ENCODE data around the gene NCOA1.

The NCOA1 gene

DNA sequence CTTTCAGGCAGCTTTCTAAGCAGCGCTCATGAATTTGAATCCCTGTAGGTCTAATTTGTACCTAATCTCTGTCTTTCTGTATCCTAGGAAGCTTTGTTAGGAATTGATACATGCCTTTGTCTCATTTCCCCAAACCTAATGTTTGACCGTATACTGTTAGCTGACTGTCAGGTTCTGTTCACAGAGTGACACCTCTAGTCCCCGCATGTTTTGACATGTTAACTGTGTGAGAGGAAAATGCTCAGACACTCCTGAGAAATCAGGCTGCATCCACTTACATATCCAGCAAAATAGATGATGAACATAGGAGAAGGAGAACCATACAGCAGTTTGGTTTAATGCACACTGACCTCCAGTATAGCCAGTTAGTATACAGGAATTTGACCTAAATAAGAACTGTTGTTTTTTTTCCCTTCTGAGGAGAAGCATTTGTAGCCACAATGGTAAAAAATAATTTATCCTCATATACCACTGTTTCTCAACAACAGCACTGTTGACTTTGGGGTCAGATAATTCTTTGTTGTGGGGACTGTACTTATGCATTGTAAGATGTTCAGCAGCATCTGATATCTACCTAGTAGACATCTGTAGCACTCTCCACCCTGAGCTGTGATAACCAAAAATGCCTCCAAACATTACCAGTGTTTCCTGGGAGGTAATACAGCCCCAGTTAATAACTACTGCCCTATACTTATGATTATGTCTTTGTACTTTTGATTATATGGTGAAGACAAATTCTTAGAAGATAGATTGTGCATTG lies 130.9 kb downstream of the NCOA1 start:
- Histone ChIP-seq H3K27me3 (ENCODE audit: control insufficient read depth in 1 of 2, insufficient read depth in 2 of 2, low read length in 2 of 2) (no peaks in the 10 kb centered on the region), H3K4me1 (ENCODE audit: insufficient read depth, low read length) (peaks cover 6% of the 10 kb centered on the region)

GRCh38 chr2:24623535-24623934 lies 132.5 kb downstream of the NCOA1 start:
- no peak overlapping the region for H3K27ac ChIP-seq (ENCODE audit: low read depth, low read length)
- no peak overlapping the region for H3K4me3 ChIP-seq (ENCODE audit: low read depth in 1 of 2, low read length in 2 of 2)
- no peak overlapping the region for H3K9ac ChIP-seq (ENCODE audit: low read length)
- H3K9me3 ChIP-seq (ENCODE audit: low read length): no peaks in the 10 kb centered on the region
- no peaks in the 10 kb centered on the region for H3K36me3 ChIP-seq (ENCODE audit: insufficient read depth, low read length)
- no peaks in the 10 kb centered on the region for H3K27me3 ChIP-seq (ENCODE audit: control insufficient read depth in 1 of 2, insufficient read depth in 2 of 2, low read length in 2 of 2)
- peaks cover 3% of the 10 kb centered on the region for H3K4me1 ChIP-seq (ENCODE audit: insufficient read depth, low read length)

More for the DNA sequence above, 130.9 kb downstream of the NCOA1 start:
- H3K36me3 ChIP-seq (ENCODE audit: insufficient read depth, low read length): no peaks in the 10 kb centered on the region
- no peak overlapping the region for H3K9ac ChIP-seq (ENCODE audit: low read length)
- H3K4me3 ChIP-seq (ENCODE audit: low read depth in 1 of 2, low read length in 2 of 2): no peak overlapping the region
- H3K27ac ChIP-seq (ENCODE audit: low read depth, low read length): no peak overlapping the region
- no peaks in the 10 kb centered on the region for H3K9me3 ChIP-seq (ENCODE audit: low read length)

- no peak overlapping the region for H3K27ac ChIP-seq (ENCODE audit: low read depth, low read length)
- H3K4me1 ChIP-seq (ENCODE audit: insufficient read depth, low read length): no peaks in the 10 kb centered on the region
- H3K9me3 ChIP-seq (ENCODE audit: low read length): no peaks in the 10 kb centered on the region
- no peaks in the 10 kb centered on the region for H3K27me3 ChIP-seq (ENCODE audit: control insufficient read depth in 1 of 2, insufficient read depth in 2 of 2, low read length in 2 of 2)
- no peaks in the 10 kb centered on the region for H3K36me3 ChIP-seq (ENCODE audit: insufficient read depth, low read length)
- H3K4me3 ChIP-seq (ENCODE audit: low read depth in 1 of 2, low read length in 2 of 2): no peak overlapping the region
- H3K9ac ChIP-seq (ENCODE audit: low read length): no peak overlapping the region
These were observed 134.7 kb downstream of the NCOA1 start for GRCh38 chr2:24625728-24626127.

DNA sequence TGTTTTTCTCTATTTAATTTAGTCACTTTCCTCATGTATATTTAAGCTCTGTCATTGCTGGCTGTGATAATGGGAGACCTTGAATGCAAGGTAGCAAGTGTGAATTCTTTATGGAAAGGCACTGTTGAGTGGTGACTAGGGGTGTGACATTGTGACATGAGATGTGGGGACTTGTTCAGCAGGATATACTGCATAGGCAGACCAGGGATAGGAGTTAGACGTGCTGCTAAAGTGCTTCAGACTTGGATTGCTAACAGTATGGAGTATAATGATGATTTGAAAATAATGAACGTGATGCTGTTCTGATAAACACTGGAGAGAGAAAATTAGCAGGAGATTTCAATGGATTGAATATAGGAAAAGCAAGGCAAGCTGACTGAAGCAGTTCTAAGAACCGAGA lies 135.1 kb downstream of the NCOA1 start:
- Histone ChIP-seq H3K27me3 (ENCODE audit: control insufficient read depth in 1 of 2, insufficient read depth in 2 of 2, low read length in 2 of 2) (no peaks in the 10 kb centered on the region), H3K4me1 (ENCODE audit: insufficient read depth, low read length) (no peaks in the 10 kb centered on the region)

DNA sequence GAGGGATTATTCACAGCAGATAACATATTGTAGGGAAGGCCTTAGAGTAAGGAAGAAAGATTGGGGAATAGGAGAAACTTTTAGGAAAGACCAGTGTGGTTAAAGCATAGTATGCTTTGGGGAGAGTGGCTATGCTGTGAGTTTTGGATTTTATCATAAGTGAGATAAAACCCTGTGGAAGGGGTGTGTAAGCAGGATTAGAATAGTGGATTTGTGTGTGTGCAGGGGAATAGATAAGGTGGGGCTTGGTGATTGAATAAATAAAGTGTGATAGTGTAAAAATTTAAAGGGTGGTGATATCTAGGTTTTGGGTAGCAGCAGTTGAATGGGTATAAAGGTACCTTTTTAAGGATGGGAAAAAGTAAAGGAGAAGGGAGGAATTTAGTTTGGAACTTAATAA lies 137.7 kb downstream of the NCOA1 start:
- H3K4me3 ChIP-seq (ENCODE audit: low read depth in 1 of 2, low read length in 2 of 2): no peak overlapping the region
- H3K4me1 ChIP-seq (ENCODE audit: insufficient read depth, low read length): no peaks in the 10 kb centered on the region
- no peak overlapping the region for H3K27ac ChIP-seq (ENCODE audit: low read depth, low read length)
- H3K36me3 ChIP-seq (ENCODE audit: insufficient read depth, low read length): no peaks in the 10 kb centered on the region
- no peaks in the 10 kb centered on the region for H3K9me3 ChIP-seq (ENCODE audit: low read length)
- no peaks in the 10 kb centered on the region for H3K27me3 ChIP-seq (ENCODE audit: control insufficient read depth in 1 of 2, insufficient read depth in 2 of 2, low read length in 2 of 2)
- no peak overlapping the region for H3K9ac ChIP-seq (ENCODE audit: low read length)

More for the DNA sequence above, 135.1 kb downstream of the NCOA1 start:
- Histone ChIP-seq H3K36me3 (ENCODE audit: insufficient read depth, low read length) (no peaks in the 10 kb centered on the region), H3K9me3 (ENCODE audit: low read length) (no peaks in the 10 kb centered on the region), H3K9ac (ENCODE audit: low read length) (no peak overlapping the region), H3K4me3 (ENCODE audit: low read depth in 1 of 2, low read length in 2 of 2) (no peak overlapping the region), H3K27ac (ENCODE audit: low read depth, low read length) (no peak overlapping the region)

- Histone ChIP-seq H3K9me3 (ENCODE audit: low read length) (no peaks in the 10 kb centered on the region), H3K4me1 (ENCODE audit: insufficient read depth, low read length) (no peaks in the 10 kb centered on the region)
These were observed 141.1 kb downstream of the NCOA1 start for GRCh38 chr2:24632172-24632571.

GRCh38 chr2:24635181-24635580 lies 144.1 kb downstream of the NCOA1 start:
- H3K36me3 ChIP-seq (ENCODE audit: insufficient read depth, low read length): no peaks in the 10 kb centered on the region
- no peaks in the 10 kb centered on the region for H3K4me1 ChIP-seq (ENCODE audit: insufficient read depth, low read length)
- H3K9ac ChIP-seq (ENCODE audit: low read length): no peak overlapping the region
- no peaks in the 10 kb centered on the region for H3K9me3 ChIP-seq (ENCODE audit: low read length)
- H3K4me3 ChIP-seq (ENCODE audit: low read depth in 1 of 2, low read length in 2 of 2): no peak overlapping the region
- no peak overlapping the region for H3K27ac ChIP-seq (ENCODE audit: low read depth, low read length)
- H3K27me3 ChIP-seq (ENCODE audit: control insufficient read depth in 1 of 2, insufficient read depth in 2 of 2, low read length in 2 of 2): no peaks in the 10 kb centered on the region

More at GRCh38 chr2:24632172-24632571, 141.1 kb downstream of the NCOA1 start:
- H3K27ac ChIP-seq (ENCODE audit: low read depth, low read length): no peak overlapping the region
- H3K4me3 ChIP-seq (ENCODE audit: low read depth in 1 of 2, low read length in 2 of 2): no peak overlapping the region
- no peaks in the 10 kb centered on the region for H3K36me3 ChIP-seq (ENCODE audit: insufficient read depth, low read length)
- no peaks in the 10 kb centered on the region for H3K27me3 ChIP-seq (ENCODE audit: control insufficient read depth in 1 of 2, insufficient read depth in 2 of 2, low read length in 2 of 2)
- no peak overlapping the region for H3K9ac ChIP-seq (ENCODE audit: low read length)

DNA sequence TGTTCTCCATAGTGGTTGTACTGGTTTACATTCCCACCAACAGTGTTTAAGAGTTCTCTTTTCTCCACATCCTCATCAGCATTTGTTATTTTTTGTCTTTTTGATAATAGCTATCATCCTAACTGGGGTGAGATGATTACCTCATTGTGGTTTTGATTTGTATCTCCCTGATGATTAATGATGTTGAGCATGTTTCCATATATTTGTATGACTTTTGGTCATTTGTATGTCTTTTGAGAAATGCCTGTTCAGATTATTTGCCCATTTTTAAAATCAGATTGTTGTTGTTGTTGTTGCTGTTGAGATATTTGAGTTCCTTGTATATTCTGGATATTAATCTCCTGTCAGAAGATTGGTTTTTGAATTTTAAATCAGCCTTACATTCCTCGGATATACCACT lies 147.5 kb downstream of the NCOA1 start:
- Histone ChIP-seq H3K4me3 (ENCODE audit: low read depth in 1 of 2, low read length in 2 of 2) (no peak overlapping the region), H3K27ac (ENCODE audit: low read depth, low read length) (no peak overlapping the region), H3K27me3 (ENCODE audit: control insufficient read depth in 1 of 2, insufficient read depth in 2 of 2, low read length in 2 of 2) (no peaks in the 10 kb centered on the region), H3K4me1 (ENCODE audit: insufficient read depth, low read length) (peaks cover 9% of the 10 kb centered on the region), H3K36me3 (ENCODE audit: insufficient read depth, low read length) (no peaks in the 10 kb centered on the region), H3K9me3 (ENCODE audit: low read length) (no peaks in the 10 kb centered on the region), H3K9ac (ENCODE audit: low read length) (no peak overlapping the region)

DNA sequence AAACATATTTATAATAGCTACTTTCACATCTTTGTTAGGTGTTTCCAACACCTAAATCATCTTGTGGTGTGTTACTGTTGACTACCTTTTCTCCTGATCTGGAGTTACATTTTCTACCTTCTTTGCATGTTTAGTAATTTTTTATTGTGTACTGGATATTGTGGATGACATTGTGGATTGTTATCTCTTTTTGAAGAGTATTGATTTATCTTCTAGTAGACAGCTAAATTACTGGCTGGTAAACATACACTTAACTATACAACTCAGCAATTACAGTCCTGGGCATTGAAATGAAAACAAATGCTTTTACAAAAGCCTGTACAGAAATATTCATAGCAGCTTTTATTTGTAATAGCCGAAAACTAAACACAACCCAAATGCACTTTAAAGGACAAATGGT lies 151.3 kb downstream of the NCOA1 start:
- Histone ChIP-seq H3K9ac (ENCODE audit: low read length) (no peak overlapping the region), H3K27me3 (ENCODE audit: control insufficient read depth in 1 of 2, insufficient read depth in 2 of 2, low read length in 2 of 2) (no peaks in the 10 kb centered on the region), H3K4me3 (ENCODE audit: low read depth in 1 of 2, low read length in 2 of 2) (no peak overlapping the region), H3K27ac (ENCODE audit: low read depth, low read length) (no peak overlapping the region), H3K36me3 (ENCODE audit: insufficient read depth, low read length) (no peaks in the 10 kb centered on the region), H3K4me1 (ENCODE audit: insufficient read depth, low read length) (peaks cover 9% of the 10 kb centered on the region), H3K9me3 (ENCODE audit: low read length) (no peaks in the 10 kb centered on the region)

DNA sequence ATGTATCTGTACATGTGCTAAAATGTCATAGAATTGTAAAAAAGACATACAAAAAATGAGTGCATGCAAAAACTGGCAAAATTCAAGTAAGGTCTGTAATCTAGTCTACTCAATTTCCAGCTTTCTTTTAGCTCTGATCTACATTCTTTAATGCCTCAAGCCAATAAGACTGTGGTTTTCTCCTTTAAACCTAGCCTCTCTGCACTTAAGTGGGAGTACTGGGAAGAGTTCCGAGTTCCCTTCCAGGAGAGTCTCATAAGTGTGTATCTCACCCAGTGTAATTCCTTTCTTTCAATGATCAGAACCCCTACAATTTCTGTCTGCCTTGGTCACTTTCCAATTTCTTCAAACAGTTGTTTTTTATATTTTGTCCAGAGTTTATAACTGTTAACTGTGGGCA lies 152.0 kb downstream of the NCOA1 start:
- H3K9ac ChIP-seq (ENCODE audit: low read length): no peak overlapping the region
- no peaks in the 10 kb centered on the region for H3K27me3 ChIP-seq (ENCODE audit: control insufficient read depth in 1 of 2, insufficient read depth in 2 of 2, low read length in 2 of 2)
- H3K36me3 ChIP-seq (ENCODE audit: insufficient read depth, low read length): no peaks in the 10 kb centered on the region
- H3K4me3 ChIP-seq (ENCODE audit: low read depth in 1 of 2, low read length in 2 of 2): no peak overlapping the region
- H3K27ac ChIP-seq (ENCODE audit: low read depth, low read length): no peak overlapping the region
- H3K4me1 ChIP-seq (ENCODE audit: insufficient read depth, low read length): peaks cover 9% of the 10 kb centered on the region
- H3K9me3 ChIP-seq (ENCODE audit: low read length): no peaks in the 10 kb centered on the region

- Histone ChIP-seq H3K9ac (ENCODE audit: low read length) (no peak overlapping the region), H3K9me3 (ENCODE audit: low read length) (no peaks in the 10 kb centered on the region), H3K27me3 (ENCODE audit: control insufficient read depth in 1 of 2, insufficient read depth in 2 of 2, low read length in 2 of 2) (no peaks in the 10 kb centered on the region), H3K4me3 (ENCODE audit: low read depth in 1 of 2, low read length in 2 of 2) (no peak overlapping the region), H3K27ac (ENCODE audit: low read depth, low read length) (no peak overlapping the region), H3K36me3 (ENCODE audit: insufficient read depth, low read length) (no peaks in the 10 kb centered on the region), H3K4me1 (ENCODE audit: insufficient read depth, low read length) (peaks cover 9% of the 10 kb centered on the region)
These were observed 153.0 kb downstream of the NCOA1 start for GRCh38 chr2:24644032-24644431.

GRCh38 chr2:24650997-24651642 lies 160.1 kb downstream of the NCOA1 start:
- Histone ChIP-seq H3K4me3 (ENCODE audit: low read depth in 1 of 2, low read length in 2 of 2) (no peak overlapping the region), H3K9me3 (ENCODE audit: low read length) (no peaks in the 10 kb centered on the region), H3K27me3 (ENCODE audit: control insufficient read depth in 1 of 2, insufficient read depth in 2 of 2, low read length in 2 of 2) (no peaks in the 10 kb centered on the region), H3K36me3 (ENCODE audit: insufficient read depth, low read length) (no peaks in the 10 kb centered on the region), H3K4me1 (ENCODE audit: insufficient read depth, low read length) (no peaks in the 10 kb centered on the region), H3K27ac (ENCODE audit: low read depth, low read length) (no peak overlapping the region), H3K9ac (ENCODE audit: low read length) (no peak overlapping the region)

All from muscle layer of colon (tissue), 2 donors.